ENCODE data around the gene SLC22A8.
"Not testable (repeated sequence)": the region's sequence is repeated elsewhere in the genome, so short reads cannot be mapped to it uniquely, and the experiment has no call there.

Gene SLC22A8

GRCh38 chr11:62985041-62985750 is 30.4 kb downstream of the SLC22A8 start:
- peak; percentile 90 for DNase-seq (ENCODE audit: low spot score)

- DNase-seq (ENCODE audit: low spot score): peak; percentile 21
Measured at GRCh38 chr11:62984451-62984991, 31.1 kb downstream of the SLC22A8 start, which contains the start of gene SLC22A6. TSS of gene SLC22A6 (minus strand) at chr11:62984967. CDS start at chr11:62984690, 277 bp downstream.

GRCh38 chr11:62983536-62984199 is 32.0 kb downstream of the SLC22A8 start:
- DNase-seq (ENCODE audit: low spot score): no peak

GRCh38 chr11:62981743-62982142 is 33.9 kb downstream of the SLC22A8 start:
- DNase-seq (ENCODE audit: low spot score): no peak

- no peak for DNase-seq (ENCODE audit: low spot score)
Measured at GRCh38 chr11:62980133-62980760, 35.4 kb downstream of the SLC22A8 start.

GRCh38 chr11:62976109-62976508 is 39.5 kb downstream of the SLC22A8 start:
- DNase-seq (ENCODE audit: low spot score): no peak

GRCh38 chr11:62974848-62975522 is 40.7 kb downstream of the SLC22A8 start:
- DNase-seq (ENCODE audit: low spot score): no peak

GRCh38 chr11:62965574-62965973 is 50.1 kb downstream of the SLC22A8 start:
- DNase-seq (ENCODE audit: low spot score): no peak

- DNase-seq (ENCODE audit: low spot score): no peak
Measured at GRCh38 chr11:62962391-62962790, 53.2 kb downstream of the SLC22A8 start.

GRCh38 chr11:62961017-62961570 is 54.5 kb downstream of the SLC22A8 start:
- no peak for DNase-seq (ENCODE audit: low spot score)

GRCh38 chr11:62959422-62959980 is 56.1 kb downstream of the SLC22A8 start:
- no peak for DNase-seq (ENCODE audit: low spot score)

- no peak for DNase-seq (ENCODE audit: low spot score)
Measured at GRCh38 chr11:62958547-62959421, 56.9 kb downstream of the SLC22A8 start.

GRCh38 chr11:62957147-62957546 is 58.5 kb downstream of the SLC22A8 start:
- DNase-seq (ENCODE audit: low spot score): no peak

GRCh38 chr11:62954478-62954877 is 61.2 kb downstream of the SLC22A8 start:
- no peak for DNase-seq (ENCODE audit: low spot score)

GRCh38 chr11:62953811-62954210 is 61.8 kb downstream of the SLC22A8 start:
- no peak for DNase-seq (ENCODE audit: low spot score)

GRCh38 chr11:62948765-62949320 is 66.8 kb downstream of the SLC22A8 start:
- DNase-seq (ENCODE audit: low spot score): no peak

- DNase-seq (ENCODE audit: low spot score): not testable (repeated sequence)
Measured at GRCh38 chr11:62945538-62945937, 70.1 kb downstream of the SLC22A8 start.
